Tibial nerve (tissue), 4 donors: Measurements from ENCODE around the gene GRPR. TPM values are rescaled to one million over a fixed set of nuclear protein-coding genes. Genes with fewer than 3 reads are reported as not detected.

Source experiments
- DNase-seq, 2 donors: peaks; one replicate each; pipeline ENCODE4 v3.0.0-alpha.2; 2019; ENCODE audit warnings: low spot score in 2 of 2
- H3K27ac ChIP-seq, 4 donors: fragments of 200-600 bp; sonication (generic) in 3 of 4; one replicate each; pipeline ENCODE4 v1.5.1; 2017 to 2019; ENCODE audit warnings: mild to moderate bottlenecking in 1 of 4
- H3K27me3 ChIP-seq, 2 donors: fragments of 200-600 bp; sonication (generic) in 1 of 2; one replicate each; pipeline versions ENCODE4 v1.5.1 to v1.6.0; 2017 to 2019
- H3K36me3 ChIP-seq, 3 donors: fragments of 200-600 bp; sonication (generic); one replicate each; pipeline ENCODE4 v1.5.1; 2018 to 2019
- H3K4me1 ChIP-seq, 4 donors: fragments of 200-600 bp; sonication (generic) in 3 of 4; one replicate each; pipeline ENCODE4 v1.5.1; 2017 to 2019
- H3K4me3 ChIP-seq, 4 donors: fragments of 200-600 bp; sonication (generic) in 3 of 4; one replicate each; pipeline ENCODE4 v1.5.1; 2017 to 2019; ENCODE audit warnings: mild to moderate bottlenecking in 1 of 4, moderate library complexity in 1 of 4
- H3K9me3 ChIP-seq, 4 donors: fragments of 200-600 bp; sonication (generic) in 3 of 4; one replicate each; pipeline ENCODE4 v1.5.1; 2017 to 2019
- CTCF ChIP-seq, 5 experiments: fragments of 200-600 bp in 3 of 5; fragments of 450-650 bp in 2 of 5; sonication (generic) in 3 of 5; IDR thresholded peaks; one replicate each; pipeline ENCODE4 v1.5.1; 2016 to 2019; ENCODE audit warnings: antibody characterized with exemption in 5 of 5, mild to moderate bottlenecking in 3 of 5, moderate library complexity in 2 of 5
- EP300 ChIP-seq, 2 donors: sonication (generic); formaldehyde crosslinking; IDR thresholded peaks; one replicate each; pipeline ENCODE4 v1.6.1; 2017; ENCODE audit warnings: antibody characterized with exemption in 2 of 2, mild to moderate bottlenecking in 1 of 2
- POLR2A ChIP-seq, 2 donors: fragments of 450-650 bp; IDR thresholded peaks; one replicate each; pipeline ENCODE4 v1.6.1; 2017; ENCODE audit warnings: antibody characterized with exemption in 2 of 2, mild to moderate bottlenecking in 2 of 2, moderate library complexity in 2 of 2
- WGBS, 2 donors: methylation state at CpG; one replicate each; pipeline ENCODE4 v1.1.5; 2018; 5-methylcytosine and 5-hydroxymethylcytosine counted together
- total RNA-seq, 4 donors: library from RNA; depleted of rRNA; stranded (reverse); fragments of >200 nt; gene quantifications; one replicate each; pipeline ENCODE4 v1.1.0, GENCODE V29; 2016

The GRPR gene
- total RNA-seq, 4 donors from 2014 or later = not detected

DNA sequence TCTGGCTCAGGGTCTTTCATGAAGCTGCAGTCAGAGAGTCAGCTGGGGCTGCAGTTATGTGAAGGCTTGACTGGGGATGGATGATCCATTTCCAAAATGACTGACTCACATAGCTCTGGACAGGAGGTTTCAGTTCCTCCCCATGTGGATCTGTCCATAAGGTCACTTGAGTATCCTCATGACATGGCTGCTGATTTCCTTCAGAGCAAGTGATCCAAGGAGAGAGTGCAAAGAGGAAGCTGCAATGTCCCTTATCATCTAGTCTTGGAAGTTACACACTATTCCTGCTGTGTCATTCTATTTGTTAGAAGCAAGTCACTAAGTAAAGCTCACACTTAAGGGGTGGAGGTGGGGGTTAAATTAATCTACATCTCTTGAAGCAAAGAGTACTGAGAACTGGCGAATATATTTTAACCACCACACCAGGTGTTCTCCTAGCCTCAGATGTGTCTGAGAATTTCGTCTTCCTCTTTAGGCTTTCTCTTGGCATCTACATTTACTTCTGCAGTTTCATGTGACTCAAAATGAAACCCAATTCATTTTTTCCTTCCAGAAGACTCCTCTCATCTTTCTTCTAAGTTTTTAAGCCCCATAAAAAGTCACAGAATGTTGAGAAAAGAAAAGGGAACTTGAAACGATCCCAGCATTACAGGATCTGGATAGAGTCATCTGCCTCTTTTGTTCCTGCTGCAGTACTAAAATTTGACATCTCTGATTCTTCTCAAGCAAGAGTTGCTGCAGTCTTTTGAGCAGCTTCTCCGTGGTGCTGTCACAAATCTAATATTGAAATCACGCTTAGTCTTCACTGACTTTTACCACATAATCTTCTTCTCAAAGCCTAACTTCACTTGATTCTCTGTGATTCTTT, 3.8 kb upstream of the GRPR start:
- no peaks in the 10 kb centered on the region for H3K36me3 ChIP-seq
- no peaks in the 10 kb centered on the region for H3K9me3 ChIP-seq
- no peak overlapping the region for H3K27ac ChIP-seq
- 74 to 84% methylated on average over 5 of the region's 5 CpGs for WGBS, 2 donors
- H3K4me3 ChIP-seq = no peak overlapping the region
- DNase-seq = no peak
- TF ChIP-seq POLR2A (IDR thresholded peaks at IDR 0.05) = no peak
- no peak for TF ChIP-seq CTCF (IDR thresholded peaks at IDR 0.05)
- no peak for TF ChIP-seq EP300 (IDR thresholded peaks at IDR 0.05)
- H3K27me3 ChIP-seq = no peaks in the 10 kb centered on the region
- H3K4me1 ChIP-seq = no peaks in the 10 kb centered on the region

GRCh38 chrX:16120431-16120830, 2.9 kb upstream of the GRPR start:
- H3K27ac ChIP-seq = no peak overlapping the region
- WGBS, 2 donors = 92 to 94% methylated on average over 3 of the region's 3 CpGs
- DNase-seq = no peak

DNA sequence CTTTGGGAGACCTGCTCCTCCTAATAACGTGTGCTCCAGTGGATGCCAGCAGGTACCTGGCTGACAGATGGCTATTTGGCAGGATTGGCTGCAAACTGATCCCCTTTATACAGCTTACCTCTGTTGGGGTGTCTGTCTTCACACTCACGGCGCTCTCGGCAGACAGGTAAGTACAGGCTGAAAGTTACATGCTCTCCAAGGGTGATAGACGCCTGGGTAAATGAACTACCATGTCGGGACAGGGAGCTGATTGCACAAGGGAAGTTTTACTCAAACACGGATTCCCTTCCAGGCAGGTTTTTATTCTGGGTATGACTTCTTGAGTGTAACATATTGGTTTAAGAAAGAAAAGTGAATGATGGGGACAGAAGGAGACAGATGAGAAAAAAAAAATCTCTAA, 836 bp downstream of the GRPR start:
- Histone ChIP-seq H3K9me3 (no peaks in the 10 kb centered on the region), H3K4me3 (no peak overlapping the region), H3K36me3 (no peaks in the 10 kb centered on the region), H3K27ac (no peak overlapping the region), H3K4me1 (no peaks in the 10 kb centered on the region), H3K27me3 (peaks cover 0 to 9% of the 10 kb centered on the region in 2 donors)
- WGBS, 2 donors = 76 to 90% methylated on average over 5 to 7 of the region's 7 CpGs
- TF ChIP-seq EP300 (IDR thresholded peaks at IDR 0.05) (no peak), POLR2A (IDR thresholded peaks at IDR 0.05) (no peak), CTCF (IDR thresholded peaks at IDR 0.05) (no peak)
- DNase-seq = no peak

More at GRCh38 chrX:16120431-16120830, 2.9 kb upstream of the GRPR start:
- H3K36me3 ChIP-seq = no peaks in the 10 kb centered on the region
- no peak for TF ChIP-seq CTCF (IDR thresholded peaks at IDR 0.05)
- TF ChIP-seq EP300 (IDR thresholded peaks at IDR 0.05) = no peak
- no peak for TF ChIP-seq POLR2A (IDR thresholded peaks at IDR 0.05)
- no peaks in the 10 kb centered on the region for H3K4me1 ChIP-seq
- no peaks in the 10 kb centered on the region for H3K27me3 ChIP-seq
- no peak overlapping the region for H3K4me3 ChIP-seq
- H3K9me3 ChIP-seq = no peaks in the 10 kb centered on the region

- Histone ChIP-seq H3K9me3 (no peaks in the 10 kb centered on the region), H3K4me3 (no peak overlapping the region), H3K27ac (no peak overlapping the region), H3K4me1 (no peaks in the 10 kb centered on the region), H3K36me3 (no peaks in the 10 kb centered on the region), H3K27me3 (peaks cover 0 to 9% of the 10 kb centered on the region in 2 donors)
- no peak for DNase-seq
- TF ChIP-seq CTCF (IDR thresholded peaks at IDR 0.05) (no peak), POLR2A (IDR thresholded peaks at IDR 0.05) (no peak), EP300 (IDR thresholded peaks at IDR 0.05) (no peak)
- WGBS, 2 donors = 71 to 80% methylated on average over 4 to 5 of the region's 5 CpGs
These were observed 2.3 kb downstream of the GRPR start for GRCh38 chrX:16125520-16126149.

DNA sequence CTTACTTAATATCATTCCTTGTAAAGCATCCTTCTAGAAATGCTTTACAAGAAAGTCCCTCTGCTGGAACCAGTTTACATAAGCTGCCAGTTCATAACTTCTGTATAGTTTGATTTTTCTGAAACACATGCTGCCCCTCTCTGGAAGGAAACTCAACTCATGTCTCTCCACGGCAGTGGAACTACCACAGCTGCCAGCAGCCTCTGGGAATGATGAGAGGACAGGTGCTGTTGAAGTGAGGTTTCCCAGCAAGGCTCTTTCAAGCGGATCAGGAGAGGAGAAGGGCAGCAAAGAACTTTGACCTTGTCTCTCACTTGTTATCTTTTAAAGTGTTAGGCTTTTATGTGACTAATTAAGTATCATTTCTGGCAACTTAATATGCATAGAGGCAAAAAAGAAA, 7.3 kb downstream of the GRPR start:
- Histone ChIP-seq H3K27ac (no peak overlapping the region), H3K4me3 (no peak overlapping the region), H3K36me3 (no peaks in the 10 kb centered on the region), H3K4me1 (no peaks in the 10 kb centered on the region), H3K27me3 (peaks cover 0 to 9% of the 10 kb centered on the region in 2 donors), H3K9me3 (no peaks in the 10 kb centered on the region)
- DNase-seq = no peak
- no peak for TF ChIP-seq EP300 (IDR thresholded peaks at IDR 0.05)
- TF ChIP-seq POLR2A (IDR thresholded peaks at IDR 0.05) = no peak
- TF ChIP-seq CTCF (IDR thresholded peaks at IDR 0.05) = no peak
- 50 to 66% methylated on average over 1 to 2 of the region's 2 CpGs for WGBS, 2 donors
